Mucosa of stomach (tissue), 1 donor: ENCODE data around the gene SCART1.

ENCODE experiments used
- H3K27me3 ChIP-seq: one replicate; pipeline ENCODE4 v1.7.0; 2013; ENCODE audit warnings: mild to moderate bottlenecking, low read length; ENCODE audit not compliant: control insufficient read depth, insufficient read depth
- H3K36me3 ChIP-seq: one replicate; pipeline ENCODE4 v1.7.0; 2013; ENCODE audit warnings: low read length; ENCODE audit not compliant: control insufficient read depth, insufficient read depth
- H3K4me1 ChIP-seq: one replicate; pipeline ENCODE4 v1.7.0; 2013; ENCODE audit warnings: mild to moderate bottlenecking, low read length; ENCODE audit not compliant: control insufficient read depth, insufficient read depth
- H3K4me3 ChIP-seq: one replicate; pipeline ENCODE4 v1.7.0; 2013; ENCODE audit warnings: low read length
- H3K9ac ChIP-seq: one replicate; pipeline ENCODE4 v1.7.0; 2013; ENCODE audit warnings: mild to moderate bottlenecking, low read length, moderate library complexity
- H3K9me3 ChIP-seq: one replicate; pipeline ENCODE4 v1.7.0; 2013; ENCODE audit warnings: mild to moderate bottlenecking, low read length, moderate library complexity; ENCODE audit not compliant: control insufficient read depth
- donor health status: Pancreatic carcinoma.

SCART1 gene

GRCh38 chr10:133451346-133451745 is 2.4 kb upstream of the SCART1 start:
- H3K4me3 ChIP-seq: no peak overlapping the region
- H3K36me3 ChIP-seq: no peaks in the 10 kb centered on the region
- H3K9ac ChIP-seq: no peak overlapping the region
- H3K9me3 ChIP-seq: no peaks in the 10 kb centered on the region
- no peaks in the 10 kb centered on the region for H3K27me3 ChIP-seq
- no peaks in the 10 kb centered on the region for H3K4me1 ChIP-seq

- Histone ChIP-seq H3K4me3 (no peak overlapping the region), H3K9ac (no peak overlapping the region), H3K27me3 (no peaks in the 10 kb centered on the region), H3K9me3 (no peaks in the 10 kb centered on the region), H3K36me3 (no peaks in the 10 kb centered on the region), H3K4me1 (no peaks in the 10 kb centered on the region)
Observed at GRCh38 chr10:133452453-133452852, 1.3 kb upstream of the SCART1 start.

- no peaks in the 10 kb centered on the region for H3K4me1 ChIP-seq
- no peaks in the 10 kb centered on the region for H3K36me3 ChIP-seq
- no peak overlapping the region for H3K9ac ChIP-seq
- H3K27me3 ChIP-seq: no peaks in the 10 kb centered on the region
- no peaks in the 10 kb centered on the region for H3K9me3 ChIP-seq
- H3K4me3 ChIP-seq: no peak overlapping the region
Observed at GRCh38 chr10:133454204-133454893, 604 bp downstream of the SCART1 start.

GRCh38 chr10:133455196-133455595 is 1.5 kb downstream of the SCART1 start:
- Histone ChIP-seq H3K27me3 (no peaks in the 10 kb centered on the region), H3K9me3 (no peaks in the 10 kb centered on the region), H3K9ac (no peak overlapping the region), H3K36me3 (no peaks in the 10 kb centered on the region), H3K4me1 (no peaks in the 10 kb centered on the region), H3K4me3 (no peak overlapping the region)

- no peaks in the 10 kb centered on the region for H3K36me3 ChIP-seq
- H3K4me3 ChIP-seq: no peak overlapping the region
- H3K9me3 ChIP-seq: no peaks in the 10 kb centered on the region
- no peak overlapping the region for H3K9ac ChIP-seq
- H3K27me3 ChIP-seq: no peaks in the 10 kb centered on the region
- no peaks in the 10 kb centered on the region for H3K4me1 ChIP-seq
Observed at GRCh38 chr10:133455611-133456031, 1.9 kb downstream of the SCART1 start.

GRCh38 chr10:133456041-133456951 is 2.6 kb downstream of the SCART1 start:
- no peak overlapping the region for H3K4me3 ChIP-seq
- H3K36me3 ChIP-seq: no peaks in the 10 kb centered on the region
- no peaks in the 10 kb centered on the region for H3K9me3 ChIP-seq
- H3K9ac ChIP-seq: no peak overlapping the region
- H3K4me1 ChIP-seq: no peaks in the 10 kb centered on the region
- no peaks in the 10 kb centered on the region for H3K27me3 ChIP-seq

- Histone ChIP-seq H3K9ac (no peak overlapping the region), H3K27me3 (no peaks in the 10 kb centered on the region), H3K36me3 (no peaks in the 10 kb centered on the region), H3K9me3 (no peaks in the 10 kb centered on the region), H3K4me3 (no peak overlapping the region), H3K4me1 (no peaks in the 10 kb centered on the region)
Observed at GRCh38 chr10:133457100-133457841, 3.5 kb downstream of the SCART1 start.

GRCh38 chr10:133458021-133458709 is 4.4 kb downstream of the SCART1 start:
- Histone ChIP-seq H3K4me1 (no peaks in the 10 kb centered on the region), H3K27me3 (no peaks in the 10 kb centered on the region), H3K4me3 (no peak overlapping the region), H3K9ac (no peak overlapping the region), H3K9me3 (no peaks in the 10 kb centered on the region), H3K36me3 (no peaks in the 10 kb centered on the region)

GRCh38 chr10:133458710-133459453 is 5.1 kb downstream of the SCART1 start:
- no peaks in the 10 kb centered on the region for H3K27me3 ChIP-seq
- no peaks in the 10 kb centered on the region for H3K9me3 ChIP-seq
- H3K36me3 ChIP-seq: no peaks in the 10 kb centered on the region
- no peak overlapping the region for H3K9ac ChIP-seq
- no peak overlapping the region for H3K4me3 ChIP-seq
- no peaks in the 10 kb centered on the region for H3K4me1 ChIP-seq

- H3K9me3 ChIP-seq: no peaks in the 10 kb centered on the region
- no peaks in the 10 kb centered on the region for H3K36me3 ChIP-seq
- H3K4me1 ChIP-seq: no peaks in the 10 kb centered on the region
Observed at GRCh38 chr10:133459454-133460207, 5.9 kb downstream of the SCART1 start.

More at GRCh38 chr10:133459454-133460207, 5.9 kb downstream of the SCART1 start:
- Histone ChIP-seq H3K4me3 (no peak overlapping the region), H3K27me3 (no peaks in the 10 kb centered on the region), H3K9ac (no peak overlapping the region)
